ENCODE results near the gene TMEM179.

TMEM179 gene

DNA sequence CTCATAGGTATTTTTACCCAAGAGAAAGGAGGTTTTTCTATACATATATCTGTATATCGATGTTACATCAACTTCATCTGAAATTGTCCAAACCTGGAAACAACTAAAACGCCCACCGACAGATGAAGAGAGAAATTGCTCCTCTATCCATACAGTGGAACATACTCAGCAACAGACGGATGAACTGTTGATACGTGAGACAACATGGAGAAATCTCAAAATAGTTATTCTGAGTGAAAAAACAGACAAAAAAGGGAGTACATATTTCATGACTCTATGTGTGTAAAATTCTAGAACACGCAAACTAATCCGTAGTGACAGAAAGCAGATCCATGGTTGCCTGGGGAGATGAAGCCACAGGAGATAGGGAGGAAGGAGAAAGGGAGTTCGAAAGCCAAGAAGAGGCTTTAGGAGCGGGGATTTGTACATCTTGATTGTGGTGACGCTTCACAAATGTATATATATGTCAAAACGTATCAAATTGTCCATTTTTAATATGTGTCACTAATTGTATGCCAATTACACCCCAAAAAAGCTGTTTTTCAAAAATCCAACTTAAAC is 62.6 kb downstream of the TMEM179 start:
- no peak for DNase-seq
